ENCODE data around the gene RPS18. TPM values are rescaled to one million over a fixed set of nuclear protein-coding genes. Genes with fewer than 3 reads are reported as not detected.

RPS18 gene
- total RNA-seq, 1 experiment from 2014 or later: 4,062 TPM

GRCh38 chr6:33249732-33250630, 21.9 kb upstream of the RPS18 start (continued):
- TF ChIP-seq EZH2 (IDR thresholded peaks at IDR 0.05) (no peak), REST (IDR thresholded peaks at IDR 0.05; ENCODE audit: low read depth) (no peak), EZH2phosphoT487 (IDR thresholded peaks at IDR 0.05; ENCODE audit: borderline replicate concordance) (no peak)

GRCh38 chr6:33250731-33251130, 21.1 kb upstream of the RPS18 start:
- Histone ChIP-seq H3K4me2 (ENCODE audit: low read length) (peak overlapping the region; percentile 99), H3K4me1 (ENCODE audit: control insufficient read depth in 1 of 2, insufficient read depth in 2 of 2, low read length in 2 of 2) (peaks cover 20 to 45% of the 10 kb centered on the region in 2 experiments), H3K79me2 (ENCODE audit: insufficient read depth, low read length) (no peaks in the 10 kb centered on the region), H3K9me2 (ENCODE audit: insufficient read depth) (no peaks in the 10 kb centered on the region), H3K27me3 (ENCODE audit: insufficient read depth, low read length) (no peaks in the 10 kb centered on the region), H3K27ac (ENCODE audit: low read depth, low read length) (peak overlapping the region; percentile 90), H3K9ac (ENCODE audit: low read length) (peak overlapping the region; percentile 88), H4K20me1 (ENCODE audit: insufficient read depth) (no peaks in the 10 kb centered on the region), H3K36me3 (ENCODE audit: control insufficient read depth in 1 of 2, insufficient read depth in 2 of 2, low read length in 2 of 2) (no peaks in the 10 kb centered on the region), H3K4me3 (replicated peaks in 1 of 2; ENCODE audit: low read depth in 1 of 2, low read length in 2 of 2) (peak overlapping the region; percentile 74 to 85; a peak in 3 of 4 replicates), H2AFZ (ENCODE audit: low read depth, low read length, poor library complexity, severe bottlenecking) (no peak overlapping the region), H3K9me3 (ENCODE audit: control insufficient read depth in 1 of 2, insufficient read depth in 1 of 2, low read depth in 1 of 2, low read length in 2 of 2) (no peaks in the 10 kb centered on the region)
- intact Hi-C loops (cut with micrococcal nuclease): no loop called here
- TF ChIP-seq POLR2AphosphoS5 (IDR thresholded peaks at IDR 0.05; ENCODE audit: low read depth, low read length) (no peak), SP1 (IDR thresholded peaks at IDR 0.05; ENCODE audit: low read depth) (no peak), ZBTB33 (IDR thresholded peaks at IDR 0.05; ENCODE audit: extremely low read depth, insufficient replicate concordance, low read length) (no peak), ZNF274 (IDR thresholded peaks at IDR 0.05; ENCODE audit: low read depth, low read length) (no peak), REST (IDR thresholded peaks at IDR 0.05; ENCODE audit: low read depth) (no peak), YY1 (IDR thresholded peaks at IDR 0.05; ENCODE audit: extremely low read depth, insufficient replicate concordance, low read depth, low read length) (no peak), SRF (IDR thresholded peaks at IDR 0.05; ENCODE audit: low read depth) (no peak), FOSL1 (IDR thresholded peaks at IDR 0.05; ENCODE audit: low read depth) (no peak), CEBPB (IDR thresholded peaks at IDR 0.05; ENCODE audit: low read depth) (no peak)
- no peak for DNase-seq (ENCODE audit: low read depth, low spot score)
- ChIA-PET RAD21 (ENCODE audit: low non-redundant PET in 1 of 2, low total read pairs in 2 of 2, uncharacterized antibody in 2 of 2, unreplicated experiment in 2 of 2) (no interaction called here), POLR2A (interaction anchor here (0.8 to 4.0 kb wide), 3 partner anchors 8 to 21 kb away, joined by 4 to 24 read pairs (median 19); partner anchors contain the start of genes RPS18 and VPS52), CTCF (no interaction called here)
- no peak for ATAC-seq
- no TSS peak for BruUV-seq (replicated peaks)
